ENCODE data around the gene ALAS2. TPM values are rescaled to one million over a fixed set of nuclear protein-coding genes. Genes with fewer than 3 reads are reported as not detected.

ALAS2 gene
- total RNA-seq, 1 donor, result 4.6 TPM

Other genes with a start within 250 kb of the ALAS2 start
- gene ITIH6, start 232.7 kb downstream of the ALAS2 start, total RNA-seq, result not detected
- 109 TPM for gene MAGED2, start 223.2 kb downstream of the ALAS2 start, total RNA-seq
- 38.8 TPM for gene TRO, start 110.2 kb downstream of the ALAS2 start, total RNA-seq
- 0.27 TPM for gene PFKFB1, start 36.8 kb downstream of the ALAS2 start, total RNA-seq
- gene APEX2, start 30.6 kb downstream of the ALAS2 start, total RNA-seq, result 10.0 TPM
- gene PAGE2B, start 44.1 kb upstream of the ALAS2 start, total RNA-seq, result not detected
- gene PAGE2, start 58.0 kb upstream of the ALAS2 start, total RNA-seq, result not detected
- not detected for gene PAGE5, start 189.4 kb upstream of the ALAS2 start, total RNA-seq
- not detected for gene PAGE3, start 233.9 kb upstream of the ALAS2 start, total RNA-seq